CD1c-positive myeloid dendritic cell (primary cell): Measurements from ENCODE around the gene SLC39A3.

Experiments
- DNase-seq: peaks from one replicate; pipeline ENCODE4 v3.0.0-alpha.2; 2016; ENCODE audit errors: extremely low spot score

Gene SLC39A3

DNA sequence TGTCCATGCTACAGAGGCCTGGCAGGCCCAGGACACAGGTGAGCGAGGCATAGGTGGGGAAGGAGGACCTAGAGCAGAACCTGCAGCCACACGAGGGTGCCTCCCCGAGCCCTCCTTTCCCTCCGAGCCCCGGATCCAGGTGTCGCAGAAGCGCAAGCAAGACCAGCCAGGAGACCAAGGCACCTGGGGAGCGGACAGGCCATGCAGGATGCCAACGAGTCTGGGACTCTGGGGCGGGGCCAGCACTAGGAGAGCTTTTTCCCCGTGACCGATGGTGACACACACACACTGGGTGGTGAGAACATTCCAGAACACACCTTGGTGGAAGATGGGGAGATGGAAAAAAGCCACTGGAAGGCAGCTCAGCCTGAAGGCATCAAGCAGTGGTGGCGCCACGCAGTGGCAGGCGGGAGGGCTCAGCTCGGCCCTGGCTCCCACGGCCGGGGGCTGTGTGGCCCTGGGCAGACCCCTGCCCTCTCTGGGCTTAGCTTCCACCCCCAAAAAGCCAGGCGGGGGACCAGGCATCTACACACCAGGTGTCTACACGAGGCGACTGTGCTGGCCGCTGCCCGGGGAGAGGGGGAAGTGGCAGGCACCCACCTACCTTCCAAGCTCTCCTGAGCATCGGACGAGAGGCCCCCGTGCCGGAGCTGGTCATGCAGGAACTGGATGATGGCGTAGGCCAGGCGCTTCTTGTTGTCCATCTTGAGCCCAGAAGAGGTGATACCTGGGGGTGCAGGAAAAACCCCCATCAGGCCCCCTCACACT lies 28.7 kb upstream of the SLC39A3 start:
- DNase-seq, result no peak

DNA sequence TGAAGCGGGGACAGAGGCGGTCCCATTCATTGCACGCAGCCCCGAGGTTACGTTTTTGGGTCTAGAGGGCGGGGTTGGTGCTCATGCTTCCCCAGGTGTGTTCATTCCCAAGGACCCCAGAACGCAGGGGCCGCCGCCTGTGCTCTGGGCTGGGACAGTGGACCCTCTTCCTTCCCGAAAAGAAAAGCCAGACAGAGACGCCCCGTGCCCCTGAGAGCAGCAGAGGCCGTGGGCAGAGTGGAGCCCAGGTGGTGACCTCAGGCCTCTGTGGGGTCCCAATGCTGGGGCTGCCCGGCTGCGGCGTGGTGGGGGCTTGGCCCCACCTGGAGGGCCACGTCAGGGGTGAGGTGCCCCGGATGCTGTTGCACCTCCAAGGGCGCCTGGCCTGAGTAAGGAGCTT lies 27.9 kb upstream of the SLC39A3 start:
- DNase-seq, result no peak

- no peak for DNase-seq
Measured at GRCh38 chr19:2766594-2767372, 27.0 kb upstream of the SLC39A3 start.

- DNase-seq, result no peak
Measured at GRCh38 chr19:2765376-2765775, 25.6 kb upstream of the SLC39A3 start.

- DNase-seq, result no peak
Measured at GRCh38 chr19:2764945-2765344, 25.1 kb upstream of the SLC39A3 start.

DNA sequence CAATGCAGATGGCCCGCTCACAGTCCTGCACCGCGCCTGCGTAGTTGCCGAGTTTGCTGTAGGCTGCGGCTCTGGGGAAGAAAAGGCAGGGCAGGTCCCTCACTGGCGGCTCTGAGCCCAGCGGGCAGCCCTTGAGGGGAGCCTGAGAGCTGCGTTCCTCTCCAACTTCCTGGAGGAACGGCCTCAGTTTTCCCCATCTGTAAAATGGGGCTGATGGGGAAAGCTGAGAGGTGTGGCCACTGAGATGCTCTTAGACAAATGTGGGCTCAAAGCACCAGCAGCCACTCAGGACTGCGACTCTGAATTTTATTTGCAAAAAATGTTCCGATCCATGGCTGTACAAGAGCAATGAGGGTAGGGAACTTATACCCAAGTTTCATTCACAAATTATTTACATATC lies 23.9 kb upstream of the SLC39A3 start:
- DNase-seq, result no peak

GRCh38 chr19:2762783-2763496 lies 23.1 kb upstream of the SLC39A3 start:
- no peak for DNase-seq

- no peak for DNase-seq
Measured at GRCh38 chr19:2761876-2762782, 22.3 kb upstream of the SLC39A3 start.

GRCh38 chr19:2761309-2761677 lies 21.5 kb upstream of the SLC39A3 start:
- no peak for DNase-seq

DNA sequence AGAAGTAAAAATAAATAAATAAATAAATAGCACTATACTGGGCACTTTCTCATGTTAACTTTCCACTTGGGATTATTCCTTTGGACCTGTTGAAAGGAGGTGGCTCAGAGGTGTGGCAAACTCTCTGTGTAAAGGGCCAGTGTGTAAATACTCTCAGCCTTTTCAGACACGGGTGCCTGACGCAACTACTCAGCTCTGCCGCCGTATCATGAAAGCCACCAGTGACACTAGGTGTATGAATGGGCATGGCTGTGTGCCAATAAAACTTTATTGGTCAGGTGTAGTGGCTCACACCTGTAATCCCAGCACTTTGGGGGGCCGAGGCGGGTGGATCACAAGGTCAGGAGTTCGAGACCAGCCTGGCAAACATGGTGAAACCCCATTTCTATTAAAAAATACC lies 20.1 kb upstream of the SLC39A3 start:
- no peak for DNase-seq

GRCh38 chr19:2759362-2759761 lies 19.5 kb upstream of the SLC39A3 start:
- DNase-seq, result peak; percentile 44

DNA sequence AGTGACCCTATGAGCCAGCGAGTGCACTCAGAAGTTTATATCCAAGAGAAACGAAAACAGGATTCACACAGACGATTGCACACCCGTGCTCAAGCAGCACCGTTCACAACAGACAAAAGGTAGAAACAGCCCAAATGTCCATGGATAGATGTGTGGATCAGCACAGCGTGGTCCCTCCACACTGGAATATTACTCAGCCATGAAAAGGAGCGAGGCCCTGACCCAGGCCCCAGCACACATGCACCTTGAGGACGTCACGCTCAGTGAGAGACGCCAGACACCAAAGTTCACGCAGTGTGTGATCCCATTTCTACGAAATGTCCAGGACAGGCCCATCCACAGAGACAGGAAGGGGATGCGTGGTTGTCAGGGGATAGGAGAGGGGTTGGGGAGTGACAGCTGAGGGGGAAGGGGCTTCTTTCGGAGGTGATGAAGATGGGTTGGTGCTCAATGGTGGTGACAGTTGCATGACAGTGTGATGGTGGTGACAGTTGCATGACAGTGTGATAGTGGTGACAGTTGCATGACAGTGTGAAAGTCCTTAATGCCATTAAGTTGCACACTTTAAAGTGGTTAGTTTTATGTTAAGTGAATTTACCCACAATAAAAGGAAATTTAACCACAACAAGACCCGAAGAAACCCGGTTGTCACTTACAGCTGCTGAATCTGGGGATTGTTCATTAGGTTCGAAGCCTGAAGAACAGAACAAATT lies 18.9 kb upstream of the SLC39A3 start:
- no peak for DNase-seq

DNA sequence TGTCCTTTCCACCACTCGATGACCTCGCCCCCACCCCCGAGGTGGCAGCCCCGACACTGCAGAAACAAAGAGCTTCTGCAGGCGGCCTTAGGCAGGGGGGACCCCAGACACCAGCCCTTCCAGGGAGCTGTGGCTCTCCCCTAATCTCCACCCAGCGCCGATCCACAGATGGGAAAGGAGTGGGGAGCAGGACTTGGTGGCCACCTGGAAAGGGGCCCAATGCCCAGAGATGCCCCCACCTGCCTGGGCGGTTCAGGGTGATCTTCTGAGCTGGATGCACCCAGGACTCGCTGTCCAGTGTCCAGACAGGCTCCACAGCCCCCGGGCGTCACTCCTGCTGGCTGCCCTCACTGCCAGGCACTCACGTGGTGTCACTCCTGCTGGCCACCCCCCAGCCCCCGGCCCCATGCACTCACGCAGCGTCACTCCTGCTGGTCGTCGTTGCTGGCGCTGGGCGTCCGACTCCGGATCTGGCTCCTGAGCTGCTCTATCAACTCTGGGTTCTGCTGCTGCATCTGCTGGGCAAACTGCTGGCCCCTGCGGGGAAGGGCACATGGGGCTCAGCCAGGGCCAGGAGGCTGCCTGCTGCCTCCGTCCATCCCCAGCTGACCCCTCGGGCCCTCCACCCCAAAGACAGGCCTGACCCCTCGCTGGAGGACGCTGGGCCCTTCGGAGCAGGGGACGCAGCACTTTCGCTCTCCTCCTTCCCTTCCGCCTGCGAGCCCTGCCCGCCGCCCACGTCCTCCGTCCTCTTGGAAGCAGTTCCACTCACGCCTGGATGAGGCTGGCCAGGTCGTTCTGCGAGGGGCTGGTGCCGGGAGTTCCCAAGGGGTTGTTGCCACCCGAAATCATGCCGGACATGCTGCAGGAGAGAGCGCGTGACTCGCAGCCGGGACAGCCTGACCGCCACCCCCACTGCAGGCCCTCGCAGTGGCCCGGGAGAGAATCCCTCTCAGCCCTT lies 17.4 kb upstream of the SLC39A3 start:
- no peak for DNase-seq

DNA sequence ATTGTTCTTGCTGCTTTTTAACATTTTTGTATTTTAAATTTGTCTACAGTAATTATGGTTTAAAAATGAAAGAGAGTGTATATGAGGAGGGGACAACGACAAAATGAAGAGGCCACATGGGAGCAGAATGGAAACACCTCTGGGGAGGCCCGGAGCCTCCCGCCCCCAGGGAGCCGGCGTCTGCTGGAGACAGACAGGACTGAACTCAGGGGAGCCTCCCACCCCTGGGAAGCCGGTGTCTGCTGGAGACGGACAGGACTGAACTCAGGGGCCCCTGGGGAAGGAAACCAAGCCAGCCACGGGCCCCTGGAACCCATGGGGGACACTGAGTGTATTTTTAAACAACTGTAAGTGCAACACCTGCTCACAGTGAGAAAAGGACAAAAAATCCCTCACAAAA lies 16.7 kb upstream of the SLC39A3 start:
- DNase-seq, result no peak

- no peak for DNase-seq
Measured at GRCh38 chr19:2755811-2756210, 16.0 kb upstream of the SLC39A3 start.

- no peak for DNase-seq
Measured at GRCh38 chr19:2755448-2755705, 15.6 kb upstream of the SLC39A3 start.

DNA sequence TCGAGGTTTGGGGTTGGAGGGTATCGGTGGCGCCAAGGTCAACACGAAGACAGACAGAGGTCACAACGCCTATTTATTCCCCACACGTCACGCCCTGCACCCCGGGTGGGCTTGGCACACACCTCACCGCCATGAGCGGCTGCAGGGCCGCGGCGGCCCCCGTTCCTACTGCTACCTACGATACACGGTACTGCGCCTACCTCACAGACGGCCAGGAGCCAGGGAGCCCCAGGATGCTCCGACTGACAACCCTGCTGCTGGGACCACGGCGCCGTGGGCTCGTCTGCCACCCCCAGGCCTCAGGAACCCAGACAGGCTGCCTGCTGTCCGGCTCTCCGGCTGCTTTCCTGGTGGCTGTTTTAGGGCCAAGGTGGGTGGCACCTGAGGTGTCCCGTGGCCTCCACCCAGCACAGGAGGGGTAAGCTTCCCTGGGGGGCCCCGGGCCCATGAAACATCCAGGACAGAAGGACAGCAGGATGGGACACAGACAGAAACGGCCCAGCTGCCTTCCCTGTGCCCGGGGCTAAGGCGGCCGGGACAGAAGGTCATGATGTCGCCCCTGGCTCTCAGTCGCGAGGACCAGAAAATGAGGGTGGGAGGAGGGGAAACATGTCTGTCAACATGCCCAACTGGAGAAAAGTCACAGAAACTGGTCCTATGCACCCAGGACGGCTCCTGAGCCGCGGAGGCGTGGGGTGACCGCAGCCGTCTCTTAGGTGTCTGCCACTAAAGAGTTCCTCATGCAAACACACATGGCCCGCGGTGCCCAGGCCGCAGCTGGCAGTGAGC lies 15.0 kb upstream of the SLC39A3 start:
- no peak for DNase-seq

- DNase-seq, result no peak
Measured at GRCh38 chr19:2751438-2751830, 11.6 kb upstream of the SLC39A3 start.

GRCh38 chr19:2750808-2751437 lies 11.1 kb upstream of the SLC39A3 start:
- DNase-seq, result peak; percentile 9
